Glutamatergic neuron (in vitro differentiated cells): Measurements from ENCODE around the gene EBP. TPM values are rescaled to one million over a fixed set of nuclear protein-coding genes. Genes with fewer than 3 reads are reported as not detected.

Experiments used
- DNase-seq: peaks from one replicate; pipeline ENCODE4 v3.0.0; 2022
- H3K27ac Mint-ChIP-seq: one replicate; pipeline ENCODE4 v1.8.0; 2020; ENCODE audit warnings: mild to moderate bottlenecking, mixed read lengths, inconsistent platforms; ENCODE audit not compliant: unreplicated experiment
- H3K27me3 Mint-ChIP-seq: one replicate; pipeline ENCODE4 v1.8.0; 2020; ENCODE audit warnings: mild to moderate bottlenecking, moderate library complexity, mixed read lengths, inconsistent platforms; ENCODE audit not compliant: unreplicated experiment
- H3K36me3 Mint-ChIP-seq: one replicate; pipeline ENCODE4 v1.8.0; 2020; ENCODE audit warnings: mild to moderate bottlenecking, mixed read lengths, inconsistent platforms; ENCODE audit not compliant: unreplicated experiment
- H3K4me1 Mint-ChIP-seq: one replicate; pipeline ENCODE4 v1.8.0; 2020; ENCODE audit warnings: mild to moderate bottlenecking, low read depth, mixed read lengths, inconsistent platforms; ENCODE audit not compliant: unreplicated experiment
- H3K4me3 Mint-ChIP-seq: one replicate; pipeline ENCODE4 v1.8.0; 2020; ENCODE audit warnings: mild to moderate bottlenecking, mixed read lengths, inconsistent platforms; ENCODE audit not compliant: unreplicated experiment
- H3K9me3 Mint-ChIP-seq: one replicate; pipeline ENCODE4 v1.8.0; 2020; ENCODE audit warnings: mild to moderate bottlenecking, moderate library complexity, mixed read lengths, inconsistent platforms; ENCODE audit not compliant: unreplicated experiment
- total RNA-seq: library from RNA; stranded (reverse); fragmentation: NEBNext Ultra II Directional; extraction: Animal tissue kit (Norgen Biotek cat#: 25700); gene quantifications from one replicate; pipeline ENCODE4 v1.2.1, GENCODE V29; 2021; ENCODE audit not compliant: unreplicated experiment
- TF ChIP-seq, protein P1 (sequence below): fragments of 200-600 bp; sonication (generic); IDR thresholded peaks from one replicate; pipeline ENCODE4 v1.5.0; 2021; ENCODE audit not compliant: partially characterized antibody, unreplicated experiment

EBP gene
- total RNA-seq, 1 donor from 2014 or later = 132 TPM

DNA sequence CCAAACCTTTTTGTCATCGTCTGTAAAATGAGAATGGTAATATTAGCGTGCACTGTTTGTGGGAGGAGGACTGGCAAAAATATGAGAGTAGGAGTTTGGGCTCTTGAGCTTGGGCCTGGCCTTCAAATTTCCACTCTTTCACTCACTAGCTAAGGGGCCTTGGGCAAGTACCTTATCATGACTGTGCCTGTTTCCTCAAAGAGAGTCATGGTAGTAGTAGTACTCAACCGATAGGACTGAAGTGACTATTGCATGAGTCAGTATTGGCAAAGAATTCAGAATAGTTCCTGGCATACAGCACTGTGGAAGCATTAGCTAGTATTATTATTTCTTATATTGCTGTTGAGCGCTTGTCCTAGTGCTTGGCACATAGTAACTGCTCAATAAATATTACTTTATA is 36.7 kb downstream of the EBP start:
- no peak overlapping the region for H3K27ac Mint-ChIP-seq
- H3K36me3 Mint-ChIP-seq = no peaks in the 10 kb centered on the region
- TF ChIP-seq, protein P1, sequence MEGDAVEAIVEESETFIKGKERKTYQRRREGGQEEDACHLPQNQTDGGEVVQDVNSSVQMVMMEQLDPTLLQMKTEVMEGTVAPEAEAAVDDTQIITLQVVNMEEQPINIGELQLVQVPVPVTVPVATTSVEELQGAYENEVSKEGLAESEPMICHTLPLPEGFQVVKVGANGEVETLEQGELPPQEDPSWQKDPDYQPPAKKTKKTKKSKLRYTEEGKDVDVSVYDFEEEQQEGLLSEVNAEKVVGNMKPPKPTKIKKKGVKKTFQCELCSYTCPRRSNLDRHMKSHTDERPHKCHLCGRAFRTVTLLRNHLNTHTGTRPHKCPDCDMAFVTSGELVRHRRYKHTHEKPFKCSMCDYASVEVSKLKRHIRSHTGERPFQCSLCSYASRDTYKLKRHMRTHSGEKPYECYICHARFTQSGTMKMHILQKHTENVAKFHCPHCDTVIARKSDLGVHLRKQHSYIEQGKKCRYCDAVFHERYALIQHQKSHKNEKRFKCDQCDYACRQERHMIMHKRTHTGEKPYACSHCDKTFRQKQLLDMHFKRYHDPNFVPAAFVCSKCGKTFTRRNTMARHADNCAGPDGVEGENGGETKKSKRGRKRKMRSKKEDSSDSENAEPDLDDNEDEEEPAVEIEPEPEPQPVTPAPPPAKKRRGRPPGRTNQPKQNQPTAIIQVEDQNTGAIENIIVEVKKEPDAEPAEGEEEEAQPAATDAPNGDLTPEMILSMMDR = no peak
- peaks cover 1% of the 10 kb centered on the region for H3K27me3 Mint-ChIP-seq
- no peak overlapping the region for H3K4me3 Mint-ChIP-seq
- no peaks in the 10 kb centered on the region for H3K4me1 Mint-ChIP-seq
- no peak for DNase-seq
- H3K9me3 Mint-ChIP-seq = no peaks in the 10 kb centered on the region

GRCh38 chrX:48559636-48560035 is 38.0 kb downstream of the EBP start:
- Mint-ChIP-seq H3K9me3 (no peaks in the 10 kb centered on the region), H3K36me3 (no peaks in the 10 kb centered on the region), H3K27ac (no peak overlapping the region), H3K4me3 (no peak overlapping the region), H3K4me1 (no peaks in the 10 kb centered on the region), H3K27me3 (peaks cover 1% of the 10 kb centered on the region)
- no peak for DNase-seq
- TF ChIP-seq, protein P1 = no peak

DNA sequence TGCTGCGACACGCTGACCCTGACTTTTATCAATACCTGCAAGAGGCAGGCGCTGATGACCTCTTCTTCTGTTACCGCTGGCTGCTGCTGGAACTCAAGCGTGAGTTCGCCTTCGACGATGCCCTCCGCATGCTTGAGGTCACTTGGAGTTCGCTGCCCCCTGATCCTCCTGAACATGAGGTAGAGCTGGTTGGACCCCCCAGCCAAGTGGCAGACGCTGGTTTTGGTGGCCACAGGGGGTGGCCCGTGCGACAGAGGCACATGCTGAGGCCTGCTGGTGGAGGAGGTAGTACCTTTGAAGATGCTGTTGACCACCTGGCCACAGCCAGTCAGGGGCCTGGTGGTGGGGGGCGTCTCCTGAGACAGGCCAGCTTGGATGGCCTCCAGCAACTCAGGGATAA is 38.4 kb downstream of the EBP start:
- Mint-ChIP-seq H3K27me3 (peaks cover 1% of the 10 kb centered on the region), H3K9me3 (no peaks in the 10 kb centered on the region), H3K4me1 (no peaks in the 10 kb centered on the region), H3K36me3 (no peaks in the 10 kb centered on the region), H3K4me3 (no peak overlapping the region), H3K27ac (no peak overlapping the region)
- TF ChIP-seq, protein P1 = no peak
- no peak for DNase-seq

GRCh38 chrX:48560681-48561080 is 39.1 kb downstream of the EBP start:
- Mint-ChIP-seq H3K27ac (no peak overlapping the region), H3K4me1 (no peaks in the 10 kb centered on the region)

GRCh38 chrX:48569958-48570357 is 48.4 kb downstream of the EBP start:
- H3K27ac Mint-ChIP-seq = no peak overlapping the region
- no peak overlapping the region for H3K4me3 Mint-ChIP-seq
- DNase-seq = no peak
- H3K4me1 Mint-ChIP-seq = peaks cover 4% of the 10 kb centered on the region
- TF ChIP-seq, protein P1 = no peak
- peaks cover 9% of the 10 kb centered on the region for H3K27me3 Mint-ChIP-seq
- peaks cover 8% of the 10 kb centered on the region for H3K9me3 Mint-ChIP-seq
- H3K36me3 Mint-ChIP-seq = no peaks in the 10 kb centered on the region

More at GRCh38 chrX:48560681-48561080, 39.1 kb downstream of the EBP start:
- TF ChIP-seq, protein P1 = no peak
- Mint-ChIP-seq H3K36me3 (no peaks in the 10 kb centered on the region), H3K9me3 (no peaks in the 10 kb centered on the region), H3K4me3 (no peak overlapping the region), H3K27me3 (peaks cover 1% of the 10 kb centered on the region)
- DNase-seq = no peak
